HG03432 (cell line): ENCODE measurements around the gene BAIAP2L1.

Source experiments
- ATAC-seq: cut with Tn5 transposase; IDR thresholded peaks from one replicate; pipeline ENCODE4 v1.9.1; 2021; ENCODE audit warnings: mild to moderate bottlenecking, moderate library complexity; ENCODE audit not compliant: unreplicated experiment

BAIAP2L1 gene

DNA sequence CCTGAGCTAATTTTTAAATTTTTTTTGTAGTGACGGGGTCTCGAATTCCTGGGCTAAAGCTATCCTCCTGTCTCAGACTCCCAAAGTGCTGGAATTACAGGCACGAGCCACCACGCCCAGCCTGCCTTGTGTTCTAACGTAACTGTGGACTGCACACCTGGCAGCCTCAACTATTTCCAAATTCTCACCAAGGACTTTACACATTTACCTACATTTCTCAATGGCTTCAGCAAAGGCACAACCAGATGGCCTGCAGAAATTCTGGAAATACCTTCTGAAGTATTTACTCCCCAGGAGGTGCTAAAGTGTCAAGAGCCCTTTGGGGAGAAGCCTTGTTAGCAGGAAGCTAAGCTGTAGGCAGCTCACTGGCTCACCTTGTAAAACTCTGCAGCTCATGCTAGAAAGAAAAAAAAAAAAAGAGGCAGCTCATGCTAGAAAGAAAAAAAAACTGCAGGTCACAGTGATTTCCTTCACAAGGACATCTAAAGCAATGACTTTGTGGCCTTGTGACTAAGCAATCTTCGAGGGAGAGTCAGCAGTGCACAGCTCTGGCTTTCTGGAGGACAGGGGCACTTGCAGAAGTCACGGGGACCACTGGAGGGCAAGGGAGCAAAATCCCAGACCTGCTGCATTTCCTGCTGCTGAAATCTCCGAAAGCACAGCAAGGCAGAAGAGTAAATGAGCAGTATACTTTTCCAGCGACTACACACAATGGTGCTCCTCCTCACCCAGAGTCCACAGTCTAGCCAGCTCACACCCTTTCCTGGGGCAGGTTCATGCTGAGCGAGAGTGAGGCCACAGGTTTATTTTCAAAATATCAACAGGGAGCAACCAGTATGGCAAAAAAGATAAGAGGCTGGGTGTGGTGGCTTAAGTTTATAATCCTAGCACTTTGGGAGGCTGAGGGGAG lies 40.4 kb downstream of the BAIAP2L1 start:
- no peak for ATAC-seq

DNA sequence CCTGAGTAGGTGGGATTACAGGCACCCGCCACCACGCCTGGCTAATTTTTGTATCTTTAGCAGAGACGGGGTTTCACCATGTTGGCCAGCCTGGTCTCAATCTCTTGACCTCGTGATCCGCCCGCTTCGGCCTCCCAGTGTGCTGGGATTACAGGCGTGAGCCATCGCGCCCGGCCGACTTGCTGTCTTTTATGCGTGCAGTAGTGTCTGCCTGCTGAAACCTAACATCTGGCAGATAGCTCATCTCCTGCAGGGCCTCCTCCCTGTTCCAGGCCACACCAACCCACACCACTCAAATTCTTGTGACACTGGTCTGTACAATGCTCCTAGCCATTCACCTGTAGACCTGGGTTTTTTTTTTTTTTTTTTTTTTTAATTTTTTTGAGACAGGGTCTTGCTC lies 41.5 kb downstream of the BAIAP2L1 start:
- ATAC-seq: no peak

DNA sequence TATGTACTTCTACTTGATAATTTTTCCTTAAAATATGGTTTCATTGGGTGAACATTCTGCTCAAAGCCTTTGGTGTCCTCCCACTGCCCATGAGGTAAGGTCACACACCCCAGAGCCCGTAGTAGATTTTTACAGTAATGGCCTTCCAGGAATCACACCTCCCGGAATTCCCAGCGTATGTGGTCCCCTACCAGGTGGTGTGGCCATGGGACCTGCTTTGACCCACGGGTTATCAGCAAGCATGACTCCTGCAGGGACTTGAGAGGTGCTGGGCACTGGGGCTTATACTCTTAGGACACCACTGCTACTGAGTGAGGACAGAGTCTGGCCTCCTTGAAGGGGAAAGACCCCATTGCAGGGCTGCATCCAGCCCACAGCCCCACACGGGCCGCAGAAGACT lies 42.2 kb downstream of the BAIAP2L1 start:
- no peak for ATAC-seq

DNA sequence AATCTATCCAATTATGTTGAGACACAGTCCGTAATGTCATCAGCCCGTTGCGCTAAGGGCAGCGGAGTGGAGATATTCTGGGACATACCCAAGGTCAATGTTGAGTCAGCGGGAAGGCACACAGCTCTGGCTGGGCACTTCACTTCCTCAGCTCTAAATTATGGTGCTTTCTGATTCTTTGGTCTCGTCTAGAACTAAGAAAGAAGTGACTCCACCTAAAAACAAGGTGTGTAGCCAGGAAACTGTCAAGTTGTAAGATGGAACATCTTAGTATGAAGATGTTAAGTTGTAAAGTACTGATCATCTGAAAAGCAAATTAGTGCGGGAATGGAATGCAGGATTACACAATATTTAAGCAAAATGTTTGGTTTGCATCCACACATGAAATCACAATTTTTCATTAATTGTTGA lies 43.1 kb downstream of the BAIAP2L1 start:
- no peak for ATAC-seq

DNA sequence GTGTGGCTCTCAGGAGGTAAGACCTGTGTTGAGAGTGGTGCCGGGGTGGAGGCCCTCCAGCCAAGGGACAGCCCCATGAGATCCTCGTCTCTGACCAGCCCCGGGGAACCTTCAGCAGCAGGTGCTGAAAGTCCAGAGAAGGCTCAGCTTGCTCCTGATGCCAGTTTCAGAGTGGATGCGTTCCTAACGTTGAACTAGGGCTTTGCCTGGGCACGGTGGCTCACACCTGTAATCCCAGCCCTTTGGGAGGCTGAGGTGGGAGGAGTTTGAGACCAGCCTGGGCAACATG lies 45.7 kb downstream of the BAIAP2L1 start:
- no peak for ATAC-seq

DNA sequence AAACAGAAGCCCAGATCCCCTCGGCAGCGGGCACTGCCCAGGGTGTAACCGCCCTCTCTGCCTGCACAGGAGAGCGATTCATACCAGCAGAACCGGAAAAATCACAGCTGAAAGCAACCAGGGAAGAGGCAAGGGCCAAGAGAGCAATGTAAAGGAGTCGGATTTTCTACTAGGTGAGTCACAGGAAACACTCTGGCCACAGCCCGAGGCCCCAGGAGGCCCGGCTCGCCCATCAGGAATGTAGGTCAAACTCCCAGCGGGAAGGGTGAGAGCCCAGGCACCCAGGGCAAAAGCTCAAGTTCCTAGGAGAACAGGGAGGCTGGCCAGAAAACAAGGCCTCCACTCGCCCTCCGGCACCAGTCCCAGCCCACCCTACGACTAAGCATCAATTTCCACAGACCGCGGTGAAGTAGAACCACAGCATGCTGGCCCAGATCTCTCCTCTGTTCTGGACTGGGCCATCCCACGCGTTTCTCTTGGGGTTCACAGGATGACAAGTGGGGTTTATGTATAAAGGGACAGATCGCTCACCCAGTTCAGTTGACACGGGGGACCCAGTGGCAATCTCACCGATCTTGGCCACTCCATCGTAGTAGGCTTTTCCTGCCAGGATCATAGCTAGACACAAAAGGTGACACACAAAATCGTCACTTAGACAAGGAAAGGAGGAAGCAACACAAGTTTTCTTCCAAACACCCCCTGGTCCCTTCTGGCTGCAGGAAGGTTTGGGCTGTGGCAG lies 46.2 kb downstream of the BAIAP2L1 start:
- no peak for ATAC-seq

DNA sequence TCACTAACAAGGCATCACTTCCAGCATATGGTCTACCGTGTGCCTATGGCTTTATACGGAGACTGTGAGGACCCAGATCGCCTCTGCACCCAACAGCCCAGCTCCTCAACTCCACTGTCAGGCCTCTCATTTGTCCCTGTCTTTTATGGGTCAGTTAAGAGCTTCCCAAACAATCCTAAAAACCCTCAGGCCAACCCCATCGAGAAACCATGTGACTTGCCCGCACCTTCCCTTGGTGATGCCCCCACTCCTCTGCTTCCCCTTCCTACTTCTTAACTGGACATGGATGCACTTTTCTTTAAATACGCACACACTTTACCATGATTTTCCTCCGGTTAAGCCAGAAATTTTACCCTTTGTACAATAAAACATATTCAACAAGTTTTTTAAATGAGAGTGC lies 46.8 kb downstream of the BAIAP2L1 start:
- no peak for ATAC-seq

DNA sequence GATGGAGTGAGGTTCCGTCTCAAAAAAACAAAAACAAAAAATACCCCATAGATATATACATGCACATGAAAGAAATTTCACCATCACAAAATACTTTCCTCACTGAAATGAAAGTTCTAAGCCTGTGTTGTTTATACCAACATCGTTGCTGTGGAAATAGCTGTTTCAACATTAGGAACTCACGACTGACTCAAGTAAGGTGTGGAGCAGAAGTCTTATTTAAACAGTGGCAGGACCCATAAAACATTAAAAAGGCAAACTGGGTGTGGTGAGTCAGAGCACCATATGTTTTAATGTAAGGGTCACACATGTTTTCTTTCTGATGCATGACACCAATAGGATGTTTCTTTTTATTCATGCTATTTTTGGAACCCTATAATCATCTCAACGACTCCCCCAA lies 48.3 kb downstream of the BAIAP2L1 start:
- no peak for ATAC-seq

DNA sequence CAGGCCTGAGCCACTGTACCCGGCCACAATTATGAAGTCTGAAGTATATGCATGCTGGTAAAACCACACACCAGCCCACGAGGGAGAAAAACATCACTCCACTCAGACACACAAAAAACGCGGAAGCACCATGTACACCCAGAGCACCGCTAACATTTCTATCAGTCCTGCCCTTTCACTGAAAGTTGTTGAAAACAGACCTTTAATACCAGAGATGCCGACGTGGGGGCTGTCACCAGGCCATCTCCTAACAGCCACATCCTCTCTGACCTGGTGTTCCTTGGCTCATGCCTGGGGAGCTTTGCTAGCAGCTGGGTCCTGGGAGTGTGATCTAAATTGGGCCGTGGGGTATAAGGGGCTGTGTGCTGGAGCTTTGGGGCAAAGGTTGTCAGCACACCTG lies 49.8 kb downstream of the BAIAP2L1 start:
- no peak for ATAC-seq

DNA sequence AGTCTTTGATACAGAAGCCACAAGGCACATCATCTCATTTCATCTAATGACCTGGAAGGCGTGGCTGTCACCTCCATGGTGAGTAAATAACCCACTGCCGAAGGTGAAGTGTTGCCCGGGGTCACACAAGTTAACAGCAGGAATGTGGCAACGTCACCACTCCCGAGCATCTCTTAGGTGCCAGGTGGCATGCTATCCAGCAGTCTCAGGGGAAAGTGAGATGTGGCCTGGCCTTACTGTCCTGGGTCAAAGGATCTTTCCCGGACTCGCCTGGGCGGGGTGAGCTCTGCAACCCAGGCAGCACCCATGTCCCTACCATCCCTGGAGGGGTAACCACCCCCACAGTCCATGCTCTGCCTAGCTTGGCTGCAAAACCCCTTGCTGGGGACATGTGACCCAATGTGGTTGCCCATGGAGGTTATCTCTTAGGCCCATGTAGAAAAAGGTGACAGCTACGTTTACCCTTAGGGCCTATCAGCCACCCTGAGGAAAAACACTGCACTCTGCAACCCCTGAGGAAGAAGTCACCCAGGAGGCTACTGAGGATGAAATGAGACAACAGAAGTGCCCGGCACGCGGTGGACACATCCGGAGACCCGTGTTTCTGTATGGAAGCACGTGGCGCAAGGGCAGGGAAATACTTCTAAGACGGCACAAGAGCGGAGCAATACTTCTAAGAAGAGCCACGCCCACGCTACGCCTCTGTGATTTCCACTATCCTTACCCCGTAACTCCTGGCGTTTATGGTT lies 52.0 kb downstream of the BAIAP2L1 start:
- no peak for ATAC-seq

DNA sequence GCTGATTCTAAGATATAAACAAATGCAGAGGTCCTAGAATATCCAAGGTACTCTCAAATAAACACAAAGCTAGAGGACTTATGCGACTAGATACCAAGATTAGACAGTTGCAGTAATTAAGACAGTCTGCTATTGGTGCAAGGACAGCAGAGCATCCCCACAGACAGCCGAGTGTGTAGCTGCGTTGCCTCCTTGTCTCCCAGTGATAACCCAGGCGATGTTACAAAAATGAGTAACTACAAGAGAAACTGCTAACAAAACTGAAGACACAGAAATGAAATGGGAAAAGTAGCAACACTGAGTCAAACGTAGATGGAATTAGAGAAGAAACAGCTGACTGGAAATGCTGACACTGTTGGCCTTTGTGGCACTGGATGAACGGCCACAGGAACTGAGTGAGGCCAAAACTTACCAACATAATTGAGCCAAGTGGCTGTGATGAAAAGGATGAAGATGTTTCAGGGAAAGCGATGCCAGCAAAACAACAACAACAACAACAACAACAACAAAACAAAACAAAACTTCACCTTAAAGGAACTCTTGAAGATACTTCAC lies 54.3 kb downstream of the BAIAP2L1 start:
- no peak for ATAC-seq

DNA sequence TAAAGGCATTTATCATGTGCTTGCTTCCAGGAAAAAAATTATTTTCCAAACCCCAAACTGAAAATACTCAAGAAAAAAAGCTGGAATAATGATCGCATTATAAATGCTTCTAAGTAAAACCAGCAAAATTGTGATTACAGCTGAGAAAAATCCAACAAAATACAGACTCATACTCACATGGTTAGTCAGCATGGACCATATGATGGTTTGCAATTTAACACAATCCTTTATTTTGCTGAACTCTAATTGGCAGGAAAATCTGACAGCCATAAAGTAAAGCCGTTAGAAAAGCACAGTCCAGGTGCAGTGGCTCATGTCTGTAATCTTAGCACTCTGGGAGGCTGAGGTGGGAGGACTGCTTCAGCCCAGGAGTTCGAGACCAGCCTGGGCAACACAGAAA lies 59.8 kb downstream of the BAIAP2L1 start:
- ATAC-seq: no peak

DNA sequence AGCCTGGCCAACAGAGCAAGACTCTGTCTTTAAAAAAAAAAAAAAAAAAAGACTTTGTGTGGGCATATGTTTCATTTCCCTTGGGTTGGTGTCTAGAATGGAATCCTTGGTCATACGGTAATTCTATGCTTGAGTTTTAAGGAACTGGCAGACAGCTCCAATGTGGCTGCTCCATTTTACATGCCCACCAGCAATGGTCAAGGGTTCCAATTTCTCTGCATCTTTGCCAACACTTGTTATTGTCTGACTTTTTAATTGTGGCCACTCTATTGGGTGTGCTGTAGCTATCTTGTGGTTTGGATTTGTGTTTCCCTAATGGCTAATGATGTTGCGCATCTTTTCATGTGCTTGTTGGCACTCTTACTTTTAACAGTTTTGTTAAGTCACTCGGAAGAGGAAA lies 61.8 kb downstream of the BAIAP2L1 start:
- ATAC-seq: no peak

DNA sequence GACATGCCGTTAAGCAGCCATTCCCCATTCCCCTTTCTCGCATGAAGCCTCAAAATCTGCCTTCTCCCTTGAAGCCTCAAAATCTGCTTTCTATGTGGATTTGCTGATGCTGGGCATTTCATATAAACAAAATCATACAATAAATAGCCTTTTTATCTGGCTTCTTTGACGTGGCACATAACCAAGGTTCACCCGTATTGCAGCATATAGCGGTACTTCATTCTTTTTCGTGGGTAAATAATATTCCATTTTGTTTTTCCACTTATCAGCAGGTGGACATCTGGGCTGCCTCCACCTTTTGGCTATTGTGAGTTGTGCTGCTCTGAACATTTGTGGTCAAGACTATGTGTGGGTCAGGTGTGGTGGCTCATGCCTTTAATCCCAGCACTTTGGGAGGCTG lies 62.4 kb downstream of the BAIAP2L1 start:
- ATAC-seq: no peak

DNA sequence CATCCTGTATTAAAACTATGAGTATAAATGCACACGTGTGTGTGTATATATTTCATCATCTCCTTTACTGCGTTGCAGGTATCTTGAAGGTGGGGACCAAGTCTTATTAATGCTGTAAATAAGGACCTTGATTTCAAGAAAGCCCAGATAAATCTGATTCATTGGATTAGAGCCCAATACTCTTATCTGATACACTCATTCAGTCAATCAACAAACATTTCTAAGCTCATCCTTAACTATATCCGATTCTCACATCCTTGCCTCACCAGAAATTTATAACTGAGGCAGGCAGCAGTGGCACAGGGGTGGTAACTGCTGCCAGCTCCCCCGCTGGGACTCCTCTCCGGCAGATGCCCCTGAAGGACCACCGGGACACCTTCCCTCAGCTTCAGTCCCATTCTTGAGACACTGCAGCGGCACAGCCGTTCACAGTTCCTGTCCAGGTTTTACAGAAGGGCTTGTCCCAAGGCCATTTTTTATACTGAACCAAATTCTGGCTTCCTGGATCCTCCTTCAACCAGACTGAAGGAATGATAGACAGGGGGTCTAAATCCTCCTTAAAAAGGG lies 65.4 kb downstream of the BAIAP2L1 start:
- no peak for ATAC-seq

DNA sequence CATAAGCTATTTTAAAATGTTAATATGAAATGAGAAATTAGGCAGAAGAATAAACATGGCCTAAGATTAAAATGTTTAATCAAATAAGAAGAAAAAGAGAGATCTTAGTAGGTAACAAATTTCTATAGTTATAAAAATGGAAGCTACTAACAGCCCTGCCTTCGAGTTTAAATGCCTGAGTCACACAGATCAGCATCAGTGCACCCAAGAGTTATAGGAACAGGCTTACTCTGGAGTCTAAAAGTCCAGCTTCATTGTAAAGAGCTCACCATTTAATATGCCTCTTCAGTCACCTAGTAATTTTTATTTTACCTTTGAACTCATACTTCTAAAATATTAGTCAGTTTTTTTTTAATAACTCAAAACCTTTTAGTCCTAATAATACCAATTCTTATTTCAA lies 66.8 kb downstream of the BAIAP2L1 start:
- ATAC-seq: no peak

DNA sequence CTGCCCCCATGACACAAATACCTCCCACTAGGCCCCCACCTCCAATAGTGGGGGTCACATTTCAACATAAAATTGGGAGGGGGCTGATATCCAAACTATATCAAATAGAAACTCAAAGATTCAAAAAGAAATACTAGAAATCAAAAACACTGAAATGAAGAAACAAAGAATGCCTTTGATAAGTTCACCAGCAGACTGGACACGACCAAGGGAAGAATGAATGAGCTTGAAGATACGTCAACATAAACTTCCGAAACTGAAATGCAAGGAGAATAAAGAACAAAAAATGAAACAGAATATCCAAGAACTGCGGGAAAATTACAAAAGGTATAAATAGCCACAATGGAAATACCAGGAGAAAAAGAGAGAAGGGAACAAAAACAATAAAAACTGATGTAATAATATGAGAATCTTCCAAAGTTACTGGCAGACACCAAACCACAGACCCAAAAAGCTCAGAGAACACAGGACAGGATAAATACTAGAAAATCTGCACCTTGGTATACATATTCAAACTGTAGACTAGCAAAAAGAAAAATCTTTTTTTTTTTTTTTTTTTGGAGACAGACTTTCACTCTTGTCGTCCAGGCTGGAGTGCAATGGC lies 69.9 kb downstream of the BAIAP2L1 start:
- no peak for ATAC-seq

DNA sequence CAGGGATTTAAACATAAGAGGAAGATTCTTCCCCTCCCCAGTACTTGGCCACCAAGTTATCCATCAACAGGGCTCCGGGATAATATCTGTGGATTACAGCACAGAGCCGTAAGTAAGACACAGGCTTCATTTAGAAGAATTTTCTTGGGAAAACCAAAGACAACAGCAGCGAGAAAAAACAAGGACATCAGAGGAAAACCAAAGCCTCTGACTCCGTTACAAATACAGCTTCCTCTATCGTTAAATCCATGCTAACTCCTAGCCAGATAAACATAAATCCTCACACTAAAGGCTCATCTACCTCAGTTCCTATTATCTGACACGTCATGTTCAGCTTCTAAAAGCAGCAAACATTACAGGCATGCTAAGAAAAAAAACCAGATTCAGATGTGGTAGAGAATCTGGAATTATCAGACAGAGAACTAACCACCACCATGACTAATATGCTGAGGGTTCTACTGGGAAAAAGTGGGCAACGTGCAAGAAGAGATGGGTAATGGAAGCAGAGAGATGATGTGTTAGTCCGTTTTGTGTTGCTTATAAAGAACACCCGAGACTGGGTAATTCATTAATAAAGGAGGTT lies 71.0 kb downstream of the BAIAP2L1 start:
- no peak for ATAC-seq

DNA sequence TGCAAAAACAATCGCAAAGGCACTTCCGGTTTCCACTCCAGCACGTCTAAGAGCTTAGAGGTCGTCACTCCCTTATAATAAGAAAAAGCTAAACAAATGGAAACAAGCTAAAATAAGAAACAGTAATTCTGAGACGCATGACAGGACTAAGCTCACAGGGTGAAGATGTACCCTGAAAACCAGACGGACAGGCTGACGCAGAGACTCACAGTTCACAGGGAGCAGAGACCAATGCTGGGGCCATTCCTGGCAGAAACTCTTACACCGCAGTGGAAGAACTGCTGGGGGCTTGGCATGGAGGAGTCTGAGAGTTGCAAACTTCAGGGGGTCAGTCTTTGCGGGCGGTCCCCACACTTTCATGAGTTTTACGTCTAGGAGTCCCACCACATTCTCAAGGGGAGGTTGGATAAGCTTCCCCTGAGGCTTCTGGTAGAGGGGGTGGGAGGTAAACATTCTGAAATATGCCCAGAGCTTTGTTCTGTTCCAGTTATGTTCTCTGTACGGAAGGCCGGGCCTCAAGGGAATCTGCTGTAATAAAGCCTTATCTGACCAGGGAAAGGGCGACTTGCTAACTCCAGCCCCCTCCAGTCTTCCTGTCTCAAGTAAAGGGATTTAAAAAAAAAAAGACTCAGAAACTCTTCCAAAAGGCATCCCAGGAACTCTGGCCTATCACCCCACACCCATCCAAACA lies 71.6 kb downstream of the BAIAP2L1 start:
- ATAC-seq: no peak

DNA sequence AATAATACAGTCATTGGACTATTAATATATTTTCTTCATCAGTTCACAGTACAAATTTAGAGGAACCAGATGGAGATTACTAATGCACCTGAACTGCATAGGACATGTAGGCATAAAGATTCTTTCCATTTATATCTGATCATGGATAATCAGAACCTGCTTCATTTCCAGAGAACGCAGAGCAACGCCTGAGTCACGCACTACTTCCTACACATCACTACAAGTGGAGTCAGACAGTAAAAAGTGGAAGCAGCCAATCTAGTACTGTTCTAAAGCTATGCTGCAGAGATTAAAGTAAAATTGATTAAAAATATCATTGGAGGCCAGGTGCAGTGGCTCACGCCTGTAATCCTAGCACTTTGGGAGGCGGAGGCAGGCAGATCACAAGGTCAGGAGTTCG lies 76.1 kb downstream of the BAIAP2L1 start:
- ATAC-seq: no peak
